ENCODE results near the gene GNB2. TPM values are rescaled to one million over a fixed set of nuclear protein-coding genes. Genes with fewer than 3 reads are reported as not detected.
"Not testable (repeated sequence)": the region's sequence is repeated elsewhere in the genome, so short reads cannot be mapped to it uniquely, and the experiment has no call there.

GNB2 gene
- total and polyA plus RNA-seq, 10 donors: 104 to 342 (median 242) TPM

GRCh38 chr7:100654908-100655831 lies 18.4 kb upstream of the GNB2 start:
- intact Hi-C loops (cut with DNase I; ENCODE audit: low total_unique reads): no loop called here
- 52 to 60% (median 57%) methylated on average over 25 of the region's 25 CpGs for WGBS, 5 donors

GRCh38 chr7:100655908-100656674 lies 17.4 kb upstream of the GNB2 start, which contains the start of gene ACTL6B:
TSS of gene ACTL6B (minus strand) at chr7:100656448. CDS start at chr7:100656354, 94 bp downstream.
- 10 to 25% (median 14%) methylated on average over 25 to 63 of the region's 63 CpGs for WGBS, 5 donors
- Histone ChIP-seq H3K27me3 (replicated peaks in 1 of 7) (peaks cover 7 to 93% (median 38%) of the 10 kb centered on the region in 7 donors), H3K4me3 (no peak within 1 kb of the TSS), H3K36me3 (no peaks in the 10 kb centered on the region), H3K27ac (no peak within 1 kb of the TSS), H3K9me3 (peaks cover 0 to 5% (median 0%) of the 10 kb centered on the region in 8 donors), H3K4me1 (peaks cover 0 to 9% (median 2%) of the 10 kb centered on the region in 6 donors)
- DNase-seq: no peak
- intact Hi-C loops (cut with DNase I; ENCODE audit: low total_unique reads): no loop called here
- TF ChIP-seq CTCF (IDR thresholded peaks at IDR 0.05 in 8 of 11, conservative IDR thresholded peaks at IDR 0.05 in 3 of 11) (no peak), POLR2A (IDR thresholded peaks at IDR 0.05) (no peak), POLR2AphosphoS5 (IDR thresholded peaks at IDR 0.05) (peak in 1 of 3 donors; percentile 46)

More at GRCh38 chr7:100654908-100655831, 18.4 kb upstream of the GNB2 start:
- peaks cover 0 to 5% (median 0%) of the 10 kb centered on the region in 8 donors for H3K9me3 ChIP-seq
- H3K4me3 ChIP-seq: no peak overlapping the region
- peaks cover 0 to 9% (median 2%) of the 10 kb centered on the region in 6 donors for H3K4me1 ChIP-seq
- TF ChIP-seq POLR2A (IDR thresholded peaks at IDR 0.05) (no peak), CTCF (IDR thresholded peaks at IDR 0.05 in 8 of 11, conservative IDR thresholded peaks at IDR 0.05 in 3 of 11) (no peak), POLR2AphosphoS5 (IDR thresholded peaks at IDR 0.05) (no peak)
- DNase-seq: no peak
- no peaks in the 10 kb centered on the region for H3K36me3 ChIP-seq
- peaks cover 7 to 95% (median 38%) of the 10 kb centered on the region in 7 donors for H3K27me3 ChIP-seq (replicated peaks in 1 of 7)
- H3K27ac ChIP-seq: no peak overlapping the region

GRCh38 chr7:100662194-100662776 lies 11.3 kb upstream of the GNB2 start:
- 78 to 88% (median 82%) methylated on average over 12 of the region's 12 CpGs for WGBS, 5 donors
- not testable (repeated sequence) for H3K9me3 ChIP-seq

GRCh38 chr7:100665168-100665726 lies 8.3 kb upstream of the GNB2 start:
- H3K9me3 ChIP-seq: no peaks in the 10 kb centered on the region
- no peaks in the 10 kb centered on the region for H3K4me1 ChIP-seq
- H3K27ac ChIP-seq: no peak overlapping the region
- no peaks in the 10 kb centered on the region for H3K36me3 ChIP-seq
- intact Hi-C loops (cut with DNase I; ENCODE audit: low total_unique reads): no loop called here
- H3K4me3 ChIP-seq: no peak overlapping the region
- 90 to 98% (median 96%) methylated on average over 5 of the region's 5 CpGs for WGBS, 5 donors
- no peak for TF ChIP-seq CTCF (IDR thresholded peaks at IDR 0.05 in 8 of 11, conservative IDR thresholded peaks at IDR 0.05 in 3 of 11)
- no peak for TF ChIP-seq POLR2A (IDR thresholded peaks at IDR 0.05)
- TF ChIP-seq POLR2AphosphoS5 (IDR thresholded peaks at IDR 0.05): no peak
- peaks cover 0 to 8% (median 0%) of the 10 kb centered on the region in 7 donors for H3K27me3 ChIP-seq (replicated peaks in 1 of 7)
- no peak for DNase-seq

More at GRCh38 chr7:100662194-100662776, 11.3 kb upstream of the GNB2 start:
- H3K4me1 ChIP-seq; DNase-seq; intact Hi-C loops (cut with DNase I; ENCODE audit: low total_unique reads); H3K36me3 ChIP-seq; H3K4me3 ChIP-seq; H3K27ac ChIP-seq: not testable (repeated sequence)
- peaks cover 0 to 35% (median 8%) of the 10 kb centered on the region in 7 donors for H3K27me3 ChIP-seq (replicated peaks in 1 of 7)

Data from spleen (tissue), 11 donors.